DND-41 (cell line): ENCODE results near the gene MDH1.

Experiments used
- EZH2 ChIP-seq: IDR thresholded peaks from 3 replicates; pipeline ENCODE4 v1.6.1; 2012; ENCODE audit warnings: borderline replicate concordance, low read depth, mild to moderate bottlenecking, moderate library complexity, low read length, inconsistent platforms; ENCODE audit not compliant: severe bottlenecking
- TF ChIP-seq, protein P1 (sequence below): IDR thresholded peaks from 2 replicates; pipeline ENCODE4 v1.5.1; 2012; ENCODE audit warnings: borderline replicate concordance, low read length, moderate library complexity, mild to moderate bottlenecking; ENCODE audit not compliant: poor library complexity, severe bottlenecking; ENCODE audit errors: extremely low read depth

DNA sequence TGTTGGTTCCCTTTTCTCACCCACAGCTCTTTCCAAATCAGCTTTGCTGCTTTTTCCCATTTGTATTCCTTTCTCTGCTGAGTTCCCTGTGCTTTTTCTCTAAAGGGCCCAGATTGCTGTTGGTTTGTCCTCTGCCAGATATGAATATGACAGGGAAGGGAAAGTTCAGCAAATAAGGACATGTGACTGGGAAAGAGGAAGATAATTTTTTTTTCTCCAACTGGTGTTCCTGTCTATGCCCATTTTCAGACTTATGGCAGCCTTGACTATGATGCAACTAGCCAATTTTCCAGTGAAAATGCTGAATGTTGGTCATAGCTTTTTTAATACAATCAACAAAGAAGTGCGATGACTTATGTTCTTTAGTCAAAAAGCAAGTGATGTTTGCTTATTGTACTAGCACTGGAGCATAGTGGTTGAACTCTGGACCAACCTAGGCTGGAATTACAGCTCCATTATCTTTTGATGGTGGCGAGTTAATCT lies 7.7 kb downstream of the MDH1 start:
- TF ChIP-seq, protein P1, sequence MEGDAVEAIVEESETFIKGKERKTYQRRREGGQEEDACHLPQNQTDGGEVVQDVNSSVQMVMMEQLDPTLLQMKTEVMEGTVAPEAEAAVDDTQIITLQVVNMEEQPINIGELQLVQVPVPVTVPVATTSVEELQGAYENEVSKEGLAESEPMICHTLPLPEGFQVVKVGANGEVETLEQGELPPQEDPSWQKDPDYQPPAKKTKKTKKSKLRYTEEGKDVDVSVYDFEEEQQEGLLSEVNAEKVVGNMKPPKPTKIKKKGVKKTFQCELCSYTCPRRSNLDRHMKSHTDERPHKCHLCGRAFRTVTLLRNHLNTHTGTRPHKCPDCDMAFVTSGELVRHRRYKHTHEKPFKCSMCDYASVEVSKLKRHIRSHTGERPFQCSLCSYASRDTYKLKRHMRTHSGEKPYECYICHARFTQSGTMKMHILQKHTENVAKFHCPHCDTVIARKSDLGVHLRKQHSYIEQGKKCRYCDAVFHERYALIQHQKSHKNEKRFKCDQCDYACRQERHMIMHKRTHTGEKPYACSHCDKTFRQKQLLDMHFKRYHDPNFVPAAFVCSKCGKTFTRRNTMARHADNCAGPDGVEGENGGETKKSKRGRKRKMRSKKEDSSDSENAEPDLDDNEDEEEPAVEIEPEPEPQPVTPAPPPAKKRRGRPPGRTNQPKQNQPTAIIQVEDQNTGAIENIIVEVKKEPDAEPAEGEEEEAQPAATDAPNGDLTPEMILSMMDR, result no peak
- no peak for TF ChIP-seq EZH2
